OCI-LY1 (cell line): ENCODE measurements around the gene SEMA4B.
A peak's percentile ranks its signal among the peaks of the same experiment; 100 is the strongest.

ENCODE experiments used
- H2AFZ ChIP-seq: fragments of 200-600 bp; sonication (generic), shearing (Covaris generic); 2 replicates; pipeline ENCODE4 v1.6.0; 2014; ENCODE audit warnings: antibody characterized with exemption, mild to moderate bottlenecking, low read length
- H3F3A ChIP-seq: fragments of 200-600 bp; sonication (generic), shearing (Covaris generic); 2 replicates; pipeline ENCODE4 v1.6.0; 2014; ENCODE audit warnings: mild to moderate bottlenecking, antibody characterized with exemption, low read length, moderate library complexity; ENCODE audit not compliant: insufficient read depth
- H3K27ac ChIP-seq: fragments of 200-600 bp; sonication (generic); 2 replicates; pipeline ENCODE4 v1.5.1; 2014; ENCODE audit warnings: low read length, mixed run types, mild to moderate bottlenecking, low read depth; ENCODE audit not compliant: poor library complexity, severe bottlenecking
- H3K27me3 ChIP-seq: fragments of 200-600 bp; sonication (generic); 2 replicates; pipeline ENCODE4 v1.6.0; 2014; ENCODE audit warnings: antibody characterized with exemption, mild to moderate bottlenecking, low read length, moderate library complexity; ENCODE audit not compliant: insufficient read depth
- H3K36me3 ChIP-seq: fragments of 200-600 bp; sonication (generic); 2 replicates; pipeline ENCODE4 v1.6.1; 2014; ENCODE audit warnings: mild to moderate bottlenecking, antibody characterized with exemption, low read length, moderate library complexity, mixed read lengths; ENCODE audit not compliant: insufficient read depth
- H3K4me1 ChIP-seq: fragments of 200-600 bp; sonication (generic); 2 replicates; pipeline ENCODE4 v1.5.1; 2014; ENCODE audit warnings: mild to moderate bottlenecking, low read length, moderate library complexity; ENCODE audit not compliant: insufficient read depth, severe bottlenecking
- H3K4me2 ChIP-seq: fragments of 200-600 bp; sonication (generic), shearing (Covaris generic); 2 replicates; pipeline ENCODE4 v1.6.1; 2014; ENCODE audit warnings: low read length
- H3K4me3 ChIP-seq: fragments of 200-600 bp; sonication (generic); 2 replicates; pipeline ENCODE4 v1.5.1; 2014; ENCODE audit warnings: low read length, low read depth, mild to moderate bottlenecking, mixed read lengths; ENCODE audit not compliant: poor library complexity, severe bottlenecking
- H3K79me2 ChIP-seq: fragments of 200-600 bp; shearing (Covaris generic); 2 replicates; pipeline ENCODE4 v1.6.1; 2016; ENCODE audit warnings: mixed run types, low read length, mixed read lengths; ENCODE audit not compliant: insufficient read depth
- H3K9ac ChIP-seq: fragments of 200-600 bp; sonication (generic), shearing (Covaris generic); 2 replicates; pipeline ENCODE4 v1.6.1; 2014; ENCODE audit warnings: mild to moderate bottlenecking, low read length, mixed read lengths
- H3K9me2 ChIP-seq: fragments of 200-600 bp; sonication (generic), shearing (Covaris generic); 2 replicates; pipeline ENCODE4 v1.6.1; 2014; ENCODE audit warnings: low read depth, mild to moderate bottlenecking, low read length, mixed read lengths
- H3K9me3 ChIP-seq: fragments of 200-600 bp; shearing (Covaris generic); 2 replicates; pipeline ENCODE4 v1.6.1; 2014; ENCODE audit warnings: low read length, mixed read lengths
- H4K20me1 ChIP-seq: fragments of 200-600 bp; sonication (generic), shearing (Covaris generic); 2 replicates; pipeline ENCODE4 v1.6.0; 2016; ENCODE audit warnings: mild to moderate bottlenecking, low read length; ENCODE audit not compliant: insufficient read depth
- CTCF ChIP-seq: fragments of 200-600 bp; sonication (generic), shearing (Covaris generic); IDR thresholded peaks from 2 replicates; pipeline ENCODE4 v1.5.1; 2017; ENCODE audit warnings: mild to moderate bottlenecking, antibody characterized with exemption, low read length, moderate library complexity, mixed read lengths
- EZH2 ChIP-seq: fragments of 200-600 bp; sonication (generic), shearing (Covaris generic); IDR thresholded peaks from 2 replicates; pipeline ENCODE4 v1.8.0; 2017; ENCODE audit warnings: borderline replicate concordance, mixed run types, mild to moderate bottlenecking, antibody characterized with exemption, low read length, moderate library complexity, mixed read lengths

SEMA4B gene

GRCh38 chr15:90208356-90208755 lies 7.2 kb downstream of the SEMA4B start:
- Histone ChIP-seq H3K79me2 (no peaks in the 10 kb centered on the region), H3F3A (no peaks in the 10 kb centered on the region), H3K27me3 (no peaks in the 10 kb centered on the region), H3K9me2 (no peaks in the 10 kb centered on the region), H3K36me3 (peaks cover 12% of the 10 kb centered on the region; the same call in 1 of the 2 replicates), H4K20me1 (no peaks in the 10 kb centered on the region), H3K27ac (no peak overlapping the region), H2AFZ (no peak overlapping the region), H3K4me1 (peaks cover 74% of the 10 kb centered on the region), H3K4me2 (no peak overlapping the region), H3K9ac (no peak overlapping the region), H3K9me3 (no peaks in the 10 kb centered on the region), H3K4me3 (no peak overlapping the region)
- TF ChIP-seq EZH2 (no peak), CTCF (no peak)

DNA sequence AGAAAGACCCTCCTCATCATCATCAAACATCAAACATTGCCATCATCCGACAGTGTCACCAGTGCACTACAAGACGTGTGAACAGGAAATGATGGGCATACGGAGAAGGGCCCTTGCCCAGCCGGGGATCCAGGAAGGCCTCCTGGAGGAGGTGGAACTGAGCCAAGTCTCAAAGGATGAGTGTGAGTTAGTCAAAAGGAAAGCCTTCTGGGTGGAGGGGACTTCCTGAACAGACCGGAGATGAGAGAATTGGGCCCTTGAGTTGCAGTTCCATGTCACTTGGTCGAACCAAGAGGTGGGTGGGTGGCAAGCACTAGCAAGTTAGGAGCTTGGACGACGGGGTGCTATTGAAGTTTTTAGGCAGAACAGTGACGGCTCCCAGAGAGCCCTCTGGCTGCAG lies 8.5 kb downstream of the SEMA4B start:
- no peak overlapping the region for H3K9ac ChIP-seq
- H3F3A ChIP-seq = no peaks in the 10 kb centered on the region
- H3K79me2 ChIP-seq = no peaks in the 10 kb centered on the region
- H3K27ac ChIP-seq = peak overlapping the region; percentile 88
- H3K4me2 ChIP-seq = no peak overlapping the region
- no peaks in the 10 kb centered on the region for H3K27me3 ChIP-seq
- no peak overlapping the region for H2AFZ ChIP-seq
- no peak overlapping the region for H3K4me3 ChIP-seq
- peaks cover 75% of the 10 kb centered on the region for H3K4me1 ChIP-seq
- TF ChIP-seq EZH2 = no peak
- TF ChIP-seq CTCF = no peak
- H3K9me2 ChIP-seq = no peaks in the 10 kb centered on the region
- H3K9me3 ChIP-seq = no peaks in the 10 kb centered on the region
- H4K20me1 ChIP-seq = no peaks in the 10 kb centered on the region
- H3K36me3 ChIP-seq = peaks cover 12% of the 10 kb centered on the region; the same call in 1 of the 2 replicates

GRCh38 chr15:90210593-90210992 lies 9.5 kb downstream of the SEMA4B start:
- Histone ChIP-seq H4K20me1 (no peaks in the 10 kb centered on the region), H3K4me1 (peaks cover 75% of the 10 kb centered on the region), H3K4me2 (no peak overlapping the region), H3K9me3 (no peaks in the 10 kb centered on the region), H3K79me2 (no peaks in the 10 kb centered on the region), H3K27ac (peak overlapping the region; percentile 88), H3K27me3 (no peaks in the 10 kb centered on the region), H3K9ac (no peak overlapping the region; the same call in 1 of the 2 replicates), H2AFZ (no peak overlapping the region), H3K4me3 (no peak overlapping the region), H3F3A (no peaks in the 10 kb centered on the region), H3K9me2 (no peaks in the 10 kb centered on the region), H3K36me3 (peaks cover 12% of the 10 kb centered on the region; the same call in 1 of the 2 replicates)
- TF ChIP-seq EZH2 (no peak), CTCF (no peak)
